ENCODE data around the gene HECW1. TPM values are rescaled to one million over a fixed set of nuclear protein-coding genes. Genes with fewer than 3 reads are reported as not detected.

The HECW1 gene
- polyA plus RNA-seq, 4 donors: under 0.01 to 0.10 (median 0.03) TPM; not detected in 1

DNA sequence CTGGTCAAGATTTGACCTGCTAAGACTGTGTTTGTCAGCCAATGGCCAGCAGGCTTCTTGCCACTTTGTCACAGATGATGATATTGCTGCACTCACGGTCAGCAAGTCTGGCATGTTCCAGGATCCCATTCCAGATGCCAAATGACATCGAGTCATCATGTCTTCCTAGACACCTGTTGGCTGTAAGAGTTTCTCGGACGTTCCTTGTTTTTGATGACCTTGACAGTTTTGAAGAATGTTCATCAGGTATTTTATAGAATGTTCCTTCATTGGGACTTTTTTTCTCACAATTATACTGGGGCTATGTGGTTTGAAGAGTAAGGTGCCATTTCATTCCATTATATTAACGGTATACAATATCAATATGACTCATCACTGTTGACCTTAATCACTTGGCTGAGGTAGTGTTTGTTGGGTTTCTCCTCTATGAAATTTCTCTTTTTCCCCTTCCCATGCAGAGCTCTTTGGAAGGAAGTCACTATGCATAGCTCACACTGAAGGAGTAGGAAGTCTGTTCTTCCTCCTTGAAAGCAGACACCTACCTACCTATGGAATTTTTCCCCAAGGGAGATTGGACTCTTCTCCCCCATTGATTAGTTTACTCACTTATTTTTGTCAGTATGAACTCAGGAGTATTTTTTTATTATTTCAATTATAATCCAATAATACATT is 31.6 kb downstream of the HECW1 start:
- Histone ChIP-seq H3K4me3 (ENCODE audit: low read depth in 1 of 3, low read length in 3 of 3) (no peak overlapping the region), H3K27me3 (ENCODE audit: control insufficient read depth in 3 of 3, insufficient read depth in 3 of 3, low read length in 3 of 3) (no peaks in the 10 kb centered on the region), H3K9me3 (ENCODE audit: control insufficient read depth in 2 of 2, insufficient read depth in 1 of 2, low read depth in 1 of 2, low read length in 1 of 2) (no peaks in the 10 kb centered on the region), H3K36me3 (ENCODE audit: control insufficient read depth in 3 of 3, insufficient read depth in 2 of 3, low read depth in 1 of 3, low read length in 3 of 3) (no peaks in the 10 kb centered on the region), H3K27ac (ENCODE audit: low read depth in 1 of 3, low read length in 2 of 3) (no peak overlapping the region), H3K4me1 (ENCODE audit: control insufficient read depth in 3 of 3, insufficient read depth in 2 of 3, low read depth in 1 of 3, low read length in 2 of 3) (no peaks in the 10 kb centered on the region)
- FAIRE-seq: no peak
- 73 to 88% (median 82%) methylated on average over 5 of the region's 5 CpGs for WGBS, 3 donors
- DNase-seq: no peak

GRCh38 chr7:43148161-43148731 is 35.8 kb downstream of the HECW1 start:
- Histone ChIP-seq H3K9me3 (ENCODE audit: control insufficient read depth in 2 of 2, insufficient read depth in 1 of 2, low read depth in 1 of 2, low read length in 1 of 2) (no peaks in the 10 kb centered on the region), H3K27ac (ENCODE audit: low read depth in 1 of 3, low read length in 2 of 3) (no peak overlapping the region), H3K27me3 (ENCODE audit: control insufficient read depth in 3 of 3, insufficient read depth in 3 of 3, low read length in 3 of 3) (peaks cover 0 to 4% (median 0%) of the 10 kb centered on the region in 3 donors), H3K4me1 (ENCODE audit: control insufficient read depth in 3 of 3, insufficient read depth in 2 of 3, low read depth in 1 of 3, low read length in 2 of 3) (no peaks in the 10 kb centered on the region), H3K4me3 (ENCODE audit: low read depth in 1 of 3, low read length in 3 of 3) (no peak overlapping the region), H3K36me3 (ENCODE audit: control insufficient read depth in 3 of 3, insufficient read depth in 2 of 3, low read depth in 1 of 3, low read length in 3 of 3) (no peaks in the 10 kb centered on the region)
- DNase-seq (no peak), FAIRE-seq (no peak)

GRCh38 chr7:43151076-43151475 is 38.6 kb downstream of the HECW1 start:
- no peak for DNase-seq
- 63 to 76% (median 70%) methylated on average over 1 of the region's 1 CpG for WGBS, 3 donors
- Histone ChIP-seq H3K27me3 (ENCODE audit: control insufficient read depth in 3 of 3, insufficient read depth in 3 of 3, low read length in 3 of 3) (peaks cover 0 to 4% (median 0%) of the 10 kb centered on the region in 3 donors), H3K4me3 (ENCODE audit: low read depth in 1 of 3, low read length in 3 of 3) (no peak overlapping the region), H3K27ac (ENCODE audit: low read depth in 1 of 3, low read length in 2 of 3) (no peak overlapping the region), H3K36me3 (ENCODE audit: control insufficient read depth in 3 of 3, insufficient read depth in 2 of 3, low read depth in 1 of 3, low read length in 3 of 3) (no peaks in the 10 kb centered on the region), H3K4me1 (ENCODE audit: control insufficient read depth in 3 of 3, insufficient read depth in 2 of 3, low read depth in 1 of 3, low read length in 2 of 3) (no peaks in the 10 kb centered on the region), H3K9me3 (ENCODE audit: control insufficient read depth in 2 of 2, insufficient read depth in 1 of 2, low read depth in 1 of 2, low read length in 1 of 2) (no peaks in the 10 kb centered on the region)
- FAIRE-seq: no peak

GRCh38 chr7:43152696-43153095 is 40.2 kb downstream of the HECW1 start:
- H3K36me3 ChIP-seq (ENCODE audit: control insufficient read depth in 3 of 3, insufficient read depth in 2 of 3, low read depth in 1 of 3, low read length in 3 of 3): no peaks in the 10 kb centered on the region
- H3K4me3 ChIP-seq (ENCODE audit: low read depth in 1 of 3, low read length in 3 of 3): no peak overlapping the region
- WGBS, 3 donors: 65 to 70% (median 65%) methylated on average over 6 of the region's 6 CpGs
- H3K4me1 ChIP-seq (ENCODE audit: control insufficient read depth in 3 of 3, insufficient read depth in 2 of 3, low read depth in 1 of 3, low read length in 2 of 3): no peaks in the 10 kb centered on the region
- peaks cover 0 to 4% (median 0%) of the 10 kb centered on the region in 3 donors for H3K27me3 ChIP-seq (ENCODE audit: control insufficient read depth in 3 of 3, insufficient read depth in 3 of 3, low read length in 3 of 3)
- H3K9me3 ChIP-seq (ENCODE audit: control insufficient read depth in 2 of 2, insufficient read depth in 1 of 2, low read depth in 1 of 2, low read length in 1 of 2): no peaks in the 10 kb centered on the region
- no peak overlapping the region for H3K27ac ChIP-seq (ENCODE audit: low read depth in 1 of 3, low read length in 2 of 3)
- FAIRE-seq (no peak), DNase-seq (no peak)

DNA sequence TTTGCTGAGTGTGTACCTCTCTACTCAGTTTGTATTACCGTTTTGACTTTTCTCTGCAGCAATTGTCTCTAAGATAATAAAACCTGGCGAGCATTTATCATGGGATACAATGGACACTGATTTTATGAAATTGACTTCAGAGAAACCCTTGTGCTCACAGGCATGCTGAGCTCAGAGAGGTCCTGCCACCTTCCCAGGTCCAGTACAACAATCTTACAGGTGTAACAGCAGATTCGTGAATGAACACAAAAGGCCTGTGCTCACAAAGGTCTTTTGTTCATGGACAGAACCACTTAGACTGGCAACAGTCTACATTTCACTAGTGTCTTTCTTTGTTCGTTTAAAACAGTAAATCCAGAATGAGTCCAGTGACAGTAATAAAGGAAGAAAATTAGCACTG is 43.2 kb downstream of the HECW1 start:
- Histone ChIP-seq H3K4me3 (ENCODE audit: low read depth in 1 of 3, low read length in 3 of 3) (no peak overlapping the region), H3K4me1 (ENCODE audit: control insufficient read depth in 3 of 3, insufficient read depth in 2 of 3, low read depth in 1 of 3, low read length in 2 of 3) (no peaks in the 10 kb centered on the region), H3K27me3 (ENCODE audit: control insufficient read depth in 3 of 3, insufficient read depth in 3 of 3, low read length in 3 of 3) (peaks cover 0 to 3% (median 0%) of the 10 kb centered on the region in 3 donors), H3K9me3 (ENCODE audit: control insufficient read depth in 2 of 2, insufficient read depth in 1 of 2, low read depth in 1 of 2, low read length in 1 of 2) (no peaks in the 10 kb centered on the region), H3K36me3 (ENCODE audit: control insufficient read depth in 3 of 3, insufficient read depth in 2 of 3, low read depth in 1 of 3, low read length in 3 of 3) (no peaks in the 10 kb centered on the region), H3K27ac (ENCODE audit: low read depth in 1 of 3, low read length in 2 of 3) (no peak overlapping the region)
- FAIRE-seq (no peak), DNase-seq (no peak)
- 40 to 68% (median 49%) methylated on average over 4 of the region's 4 CpGs for WGBS, 3 donors

DNA sequence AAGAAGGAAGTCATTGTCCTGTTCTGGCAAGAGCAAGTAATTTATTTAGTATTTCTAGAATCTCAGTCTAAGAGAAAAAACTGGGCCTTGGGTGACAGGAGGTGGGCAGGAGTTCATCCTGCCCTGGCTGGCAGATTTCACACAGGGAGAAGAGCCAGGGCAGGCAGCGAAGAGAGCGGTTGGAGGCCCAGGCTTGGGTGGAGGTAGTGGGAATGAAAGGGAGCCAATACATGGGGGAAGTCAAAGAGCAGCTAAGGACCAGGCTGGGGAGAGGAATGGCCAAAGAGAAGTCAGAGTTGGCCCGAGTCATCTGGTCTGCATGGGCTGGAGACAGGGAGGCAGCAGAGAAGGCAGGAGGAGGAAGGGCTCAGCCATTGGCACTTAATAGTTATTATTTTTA is 51.4 kb downstream of the HECW1 start:
- FAIRE-seq (no peak), DNase-seq (no peak)
- Histone ChIP-seq H3K36me3 (ENCODE audit: control insufficient read depth in 3 of 3, insufficient read depth in 2 of 3, low read depth in 1 of 3, low read length in 3 of 3) (no peaks in the 10 kb centered on the region), H3K4me3 (ENCODE audit: low read depth in 1 of 3, low read length in 3 of 3) (no peak overlapping the region), H3K27me3 (ENCODE audit: control insufficient read depth in 3 of 3, insufficient read depth in 3 of 3, low read length in 3 of 3) (no peaks in the 10 kb centered on the region), H3K27ac (ENCODE audit: low read depth in 1 of 3, low read length in 2 of 3) (no peak overlapping the region), H3K4me1 (ENCODE audit: control insufficient read depth in 3 of 3, insufficient read depth in 2 of 3, low read depth in 1 of 3, low read length in 2 of 3) (no peaks in the 10 kb centered on the region), H3K9me3 (ENCODE audit: control insufficient read depth in 2 of 2, insufficient read depth in 1 of 2, low read depth in 1 of 2, low read length in 1 of 2) (no peaks in the 10 kb centered on the region)
- WGBS, 3 donors: 85 to 92% (median 92%) methylated on average over 3 of the region's 3 CpGs

DNA sequence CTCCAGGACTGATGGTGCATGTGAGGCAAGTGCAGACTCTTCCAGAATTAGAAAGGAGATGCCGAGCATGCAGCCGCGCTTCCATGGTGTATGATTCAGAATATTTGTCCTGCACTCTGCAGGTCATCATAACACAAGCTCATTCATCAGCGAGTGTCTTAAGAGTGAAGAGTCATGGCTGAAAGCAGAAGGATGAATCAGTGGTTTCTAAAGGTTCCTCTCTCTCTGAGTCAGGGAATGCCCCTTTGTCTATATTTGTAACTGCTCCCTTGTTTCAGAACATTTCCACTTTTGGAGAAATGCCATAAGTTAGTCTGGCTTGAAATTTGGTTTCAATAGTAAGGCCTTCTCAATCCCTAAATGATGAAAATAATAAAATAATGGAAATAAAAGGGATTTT is 52.3 kb downstream of the HECW1 start:
- Histone ChIP-seq H3K27me3 (ENCODE audit: control insufficient read depth in 3 of 3, insufficient read depth in 3 of 3, low read length in 3 of 3) (no peaks in the 10 kb centered on the region), H3K36me3 (ENCODE audit: control insufficient read depth in 3 of 3, insufficient read depth in 2 of 3, low read depth in 1 of 3, low read length in 3 of 3) (no peaks in the 10 kb centered on the region), H3K4me1 (ENCODE audit: control insufficient read depth in 3 of 3, insufficient read depth in 2 of 3, low read depth in 1 of 3, low read length in 2 of 3) (no peaks in the 10 kb centered on the region), H3K4me3 (ENCODE audit: low read depth in 1 of 3, low read length in 3 of 3) (no peak overlapping the region), H3K9me3 (ENCODE audit: control insufficient read depth in 2 of 2, insufficient read depth in 1 of 2, low read depth in 1 of 2, low read length in 1 of 2) (no peaks in the 10 kb centered on the region), H3K27ac (ENCODE audit: low read depth in 1 of 3, low read length in 2 of 3) (no peak overlapping the region)
- 66 to 86% (median 84%) methylated on average over 4 of the region's 4 CpGs for WGBS, 3 donors
- no peak for FAIRE-seq
- no peak for DNase-seq

DNA sequence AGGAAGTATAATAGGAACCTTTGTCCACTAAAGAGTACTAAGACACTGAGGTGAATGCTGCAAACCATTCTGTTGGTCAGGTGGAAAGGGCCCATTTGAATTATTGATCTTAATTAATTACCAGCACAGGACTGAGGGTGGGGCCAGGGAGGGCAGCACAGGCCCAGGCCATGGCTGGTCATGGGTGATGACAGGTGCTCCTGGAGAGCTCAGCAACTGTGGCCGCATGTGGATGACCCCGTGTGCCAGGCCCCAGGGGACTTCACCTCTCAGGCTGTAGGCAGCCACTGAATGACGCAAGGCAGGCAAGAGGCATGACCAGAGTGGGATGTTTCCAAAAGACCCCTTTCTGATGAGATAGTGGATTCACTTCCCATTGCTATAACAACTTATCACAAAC is 54.2 kb downstream of the HECW1 start:
- 87 to 96% (median 94%) methylated on average over 3 of the region's 3 CpGs for WGBS, 3 donors
- H3K4me3 ChIP-seq (ENCODE audit: low read depth in 1 of 3, low read length in 3 of 3): no peak overlapping the region
- DNase-seq (no peak), FAIRE-seq (no peak)
- no peaks in the 10 kb centered on the region for H3K36me3 ChIP-seq (ENCODE audit: control insufficient read depth in 3 of 3, insufficient read depth in 2 of 3, low read depth in 1 of 3, low read length in 3 of 3)
- no peaks in the 10 kb centered on the region for H3K4me1 ChIP-seq (ENCODE audit: control insufficient read depth in 3 of 3, insufficient read depth in 2 of 3, low read depth in 1 of 3, low read length in 2 of 3)
- H3K27me3 ChIP-seq (ENCODE audit: control insufficient read depth in 3 of 3, insufficient read depth in 3 of 3, low read length in 3 of 3): no peaks in the 10 kb centered on the region
- no peaks in the 10 kb centered on the region for H3K9me3 ChIP-seq (ENCODE audit: control insufficient read depth in 2 of 2, insufficient read depth in 1 of 2, low read depth in 1 of 2, low read length in 1 of 2)
- H3K27ac ChIP-seq (ENCODE audit: low read depth in 1 of 3, low read length in 2 of 3): no peak overlapping the region

DNA sequence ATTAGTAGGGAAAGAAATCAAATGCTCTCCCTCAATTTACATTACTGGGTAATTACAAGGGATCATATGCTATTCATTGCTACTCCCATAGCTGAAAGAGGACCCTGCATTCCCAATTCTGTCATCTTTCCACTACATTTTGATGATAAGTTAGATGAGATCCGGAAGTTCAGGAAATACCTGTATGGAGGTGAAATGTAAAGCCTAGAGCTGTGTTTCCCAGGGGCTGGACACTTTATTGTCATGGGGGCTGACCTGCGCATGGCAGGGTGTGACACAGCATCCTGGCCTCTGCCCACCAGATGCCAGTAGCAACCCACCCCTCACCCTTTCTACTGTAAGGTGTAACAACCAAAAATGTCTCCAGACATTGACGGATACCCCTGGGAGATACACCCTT is 56.6 kb downstream of the HECW1 start:
- DNase-seq (no peak), FAIRE-seq (no peak)
- H3K27me3 ChIP-seq (ENCODE audit: control insufficient read depth in 3 of 3, insufficient read depth in 3 of 3, low read length in 3 of 3): no peaks in the 10 kb centered on the region
- H3K27ac ChIP-seq (ENCODE audit: low read depth in 1 of 3, low read length in 2 of 3): no peak overlapping the region
- no peaks in the 10 kb centered on the region for H3K9me3 ChIP-seq (ENCODE audit: control insufficient read depth in 2 of 2, insufficient read depth in 1 of 2, low read depth in 1 of 2, low read length in 1 of 2)
- H3K4me1 ChIP-seq (ENCODE audit: control insufficient read depth in 3 of 3, insufficient read depth in 2 of 3, low read depth in 1 of 3, low read length in 2 of 3): no peaks in the 10 kb centered on the region
- H3K36me3 ChIP-seq (ENCODE audit: control insufficient read depth in 3 of 3, insufficient read depth in 2 of 3, low read depth in 1 of 3, low read length in 3 of 3): no peaks in the 10 kb centered on the region
- 86 to 91% (median 89%) methylated on average over 3 of the region's 3 CpGs for WGBS, 3 donors
- no peak overlapping the region for H3K4me3 ChIP-seq (ENCODE audit: low read depth in 1 of 3, low read length in 3 of 3)

All from small intestine (tissue), 7 donors.